HepG2 (cell line): ENCODE data around the gene JMJD1C. TPM values are rescaled to one million over a fixed set of nuclear protein-coding genes. Genes with fewer than 3 reads are reported as not detected.

Experiments used
- ATAC-seq: fragments of 200-7000 bp; cut with Tn5 transposase; 3 replicates; pipeline ENCODE4 v1.9.1; 2020; ENCODE audit warnings: mild to moderate bottlenecking, moderate library complexity
- BruUV-seq: library from RNA; stranded (reverse); fragments of 400-500 nt; replicated peaks from 2 replicates; lab custom pipeline; 2021; lab: Mats Ljungman, UMichigan
- CTCF ChIA-PET: fragments of 300-600 bp; formaldehyde crosslinking; extraction: SDS; loops from one replicate; lab custom pipeline; 2021; ENCODE audit warnings: low total read pairs, inconsistent platforms, low intra/inter-chr PET ratio; lab: Yijun Ruan, JAX
- POLR2A ChIA-PET: fragments of 350-600 bp; sonication (Branson Sonifier 250); formaldehyde crosslinking; loops from one replicate; lab custom pipeline; 2020; ENCODE audit warnings: antibody characterized with exemption, inconsistent platforms; lab: Yijun Ruan, JAX
- DNase-seq: peaks from one replicate; pipeline ENCODE4 v3.0.0-alpha.2; 2015; ENCODE audit warnings: low spot score
- FAIRE-seq: peaks from 3 replicates; lab custom pipeline; 2011; peaks lifted over from hg19 to GRCh38; lab: Jason Lieb, UNC
- H2AFZ ChIP-seq: one replicate; pipeline ENCODE4 v1.6.1; 2011; ENCODE audit warnings: low read length, inconsistent platforms
- H3K27ac ChIP-seq: fragments of 300-600 bp; 3 replicates; pipeline ENCODE4 v1.8.0; 2011; ENCODE audit warnings: mixed run types, mild to moderate bottlenecking, mixed read lengths, low read length, inconsistent platforms; ENCODE audit not compliant: insufficient read depth; ENCODE audit errors: extremely low read length
- H3K27me3 ChIP-seq, 2 experiments: fragments of 200-600 bp in 1 of 2; 2 replicates in 1 of 2; 3 replicates in 1 of 2; pipeline versions ENCODE4 v1.6.0 to v1.8.0; 2011; ENCODE audit warnings: low read length in 2 of 2, mild to moderate bottlenecking in 2 of 2, moderate library complexity in 2 of 2, inconsistent platforms in 1 of 2; ENCODE audit not compliant: insufficient read depth in 2 of 2, control insufficient read depth in 1 of 2
- H3K36me3 ChIP-seq, 2 experiments: fragments of 200-600 bp in 1 of 2; replicated peaks in 1 of 2; 2 replicates in 1 of 2; 3 replicates in 1 of 2; pipeline versions ENCODE4 v1.5.1 to v1.8.0; 2011; ENCODE audit warnings: low read length in 2 of 2, inconsistent platforms in 1 of 2; ENCODE audit not compliant: insufficient read depth in 2 of 2, control insufficient read depth in 1 of 2
- H3K4me1 ChIP-seq: 2 replicates; pipeline ENCODE4 v1.5.1; 2012; ENCODE audit warnings: low read length, inconsistent platforms; ENCODE audit not compliant: insufficient read depth
- H3K4me2 ChIP-seq: 2 replicates; pipeline ENCODE4 v1.6.0; 2011; ENCODE audit warnings: low read depth, low read length, inconsistent platforms
- H3K4me3 ChIP-seq, 3 experiments: fragments of 200-600 bp in 1 of 3; sonication (generic), shearing (Covaris generic) in 1 of 3; replicated peaks in 1 of 3; 2 replicates each; pipeline ENCODE4 v1.5.1; 2011 to 2016; ENCODE audit warnings: low read length in 3 of 3, inconsistent platforms in 2 of 3, low read depth in 2 of 3, mild to moderate bottlenecking in 2 of 3, control low read depth in 1 of 3, mixed read lengths in 1 of 3; ENCODE audit not compliant: insufficient read depth in 1 of 3
- H3K79me2 ChIP-seq: one replicate; pipeline ENCODE4 v1.6.1; 2011; ENCODE audit warnings: low read length, inconsistent platforms; ENCODE audit not compliant: insufficient read depth
- H3K9ac ChIP-seq: 2 replicates; pipeline ENCODE4 v1.6.0; 2011; ENCODE audit warnings: mild to moderate bottlenecking, low read depth, low read length, inconsistent platforms; ENCODE audit not compliant: insufficient read depth
- H3K9me3 ChIP-seq: 2 replicates; pipeline ENCODE4 v1.5.1; 2012; ENCODE audit warnings: mild to moderate bottlenecking, low read length
- H4K20me1 ChIP-seq: 2 replicates; pipeline ENCODE4 v1.6.0; 2011; ENCODE audit warnings: inconsistent platforms, mild to moderate bottlenecking, low read length, moderate library complexity; ENCODE audit not compliant: insufficient read depth
- ARID2 ChIP-seq: sonication (generic); formaldehyde crosslinking; IDR thresholded peaks from 2 replicates; pipeline ENCODE4 v1.8.1; 2022; ENCODE audit warnings: mild to moderate bottlenecking, missing genetic modification reagents, borderline replicate concordance
- GMEB1 ChIP-seq: sonication (generic); formaldehyde crosslinking; IDR thresholded peaks from 2 replicates; pipeline ENCODE4 v1.5.1; 2020; ENCODE audit warnings: missing genetic modification reagents, mild to moderate bottlenecking, borderline replicate concordance
- HDAC2 ChIP-seq: sonication (generic); formaldehyde crosslinking; IDR thresholded peaks from 2 replicates; pipeline ENCODE4 v1.4.0; 2020; ENCODE audit warnings: missing genetic modification reagents
- MYNN ChIP-seq: sonication (generic); formaldehyde crosslinking; IDR thresholded peaks from 2 replicates; pipeline ENCODE4 v1.4.0; 2020; ENCODE audit warnings: mild to moderate bottlenecking, low read depth, missing genetic modification reagents
- TEAD2 ChIP-seq: sonication (generic); formaldehyde crosslinking; IDR thresholded peaks from 2 replicates; pipeline ENCODE4 v1.9.0; 2021; ENCODE audit warnings: missing genetic modification reagents
- ZFP41 ChIP-seq: sonication (generic); formaldehyde crosslinking; IDR thresholded peaks from 2 replicates; pipeline ENCODE4 v1.4.0; 2020; ENCODE audit warnings: mild to moderate bottlenecking, missing genetic modification reagents, borderline replicate concordance
- ZNF713 ChIP-seq: sonication (generic); formaldehyde crosslinking; IDR thresholded peaks from 2 replicates; pipeline ENCODE4 v1.4.0; 2020; ENCODE audit warnings: mild to moderate bottlenecking, missing genetic modification reagents
- ZNF761 ChIP-seq: sonication (generic); formaldehyde crosslinking; conservative IDR thresholded peaks from 2 replicates; pipeline ENCODE4 v1.4.0; 2020; ENCODE audit warnings: mild to moderate bottlenecking, missing genetic modification reagents
- WGBS: methylation state at CpG from one replicate; pipeline ENCODE4 v1.1.6; 2017; ENCODE audit warnings: low lambda C conversion rate; 5-methylcytosine and 5-hydroxymethylcytosine counted together
- in situ Hi-C: cut with HindIII; loops from 2 replicates; pipeline ENCODE4 v1.10.0; 2017; ENCODE audit warnings: low pct_unique_long_range_greater_than_20kb; ENCODE audit not compliant: extremely low pct_ligation_motif_present
- intact Hi-C: fragments of 100-400 bp; cut with micrococcal nuclease; formaldehyde crosslinking; loops from one replicate; pipeline ENCODE4 v1.10.0; 2022; ENCODE audit not compliant: unreplicated experiment
- polyA plus RNA-seq, 8 experiments: library from polyadenylated mRNA; depleted of rRNA in 3 of 8; stranded (reverse) in 7 of 8; unstranded in 1 of 8; fragments of >200 nt; fragmentation: Illumina TruSeq in 4 of 8; extraction: Trizol in 4 of 8; gene quantifications; 2 replicates each; pipeline versions ENCODE4 v1.2.1 to v1.2.3, GENCODE V29; 2011 to 2016; ENCODE audit warnings: low read depth in 4 of 8, missing spikeins in 1 of 8, mixed read lengths in 1 of 8; ENCODE audit not compliant: insufficient read depth in 1 of 8
- total RNA-seq, 5 experiments: library from RNA; depleted of rRNA; stranded (reverse); fragments of >200 nt; fragmentation: Illumina TruSeq; extraction: Trizol; gene quantifications; 2 replicates each; pipeline ENCODE4 v1.2.3, GENCODE V29; 2016; ENCODE audit warnings: low read depth in 1 of 5
- TF ChIP-seq, protein P1 (sequence below): sonication (generic); formaldehyde crosslinking; IDR thresholded peaks from 2 replicates; pipeline ENCODE4 v1.5.1; 2020; ENCODE audit warnings: missing genetic modification reagents, mild to moderate bottlenecking, borderline replicate concordance

The JMJD1C gene
- total and polyA plus RNA-seq, 2 of the 13 experiments (the other 11 are each of a cell fraction or from before 2014, with no cell fraction given): 42.3 to 42.7 TPM

DNA sequence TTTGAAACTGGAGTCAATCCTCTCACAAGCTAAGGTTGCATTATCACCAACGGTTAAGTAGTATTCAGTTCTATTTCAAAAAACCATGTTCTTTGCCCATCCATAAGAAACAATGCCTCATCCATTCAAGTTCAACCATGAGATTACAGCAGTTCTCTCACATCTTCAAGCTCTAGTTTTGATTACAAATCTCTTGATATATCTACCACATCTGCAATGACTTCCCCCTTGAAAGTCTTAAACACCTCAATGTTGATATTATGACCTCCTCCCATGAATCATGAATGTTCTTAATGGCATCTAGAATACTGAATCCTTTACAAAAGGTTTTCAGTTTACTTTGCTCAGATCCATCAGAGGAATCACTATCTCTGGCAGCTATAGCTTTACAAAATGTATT lies 81.8 kb downstream of the JMJD1C start:
- in situ Hi-C loops (no loop called here), intact Hi-C loops (no loop called here)
- no peak overlapping the region for H3K27ac ChIP-seq
- ChIA-PET POLR2A (no interaction called here), CTCF (no interaction called here)
- ATAC-seq (no peak), FAIRE-seq (no peak), DNase-seq (no peak)
- H3K36me3 ChIP-seq: peaks cover 0 to 5% of the 10 kb centered on the region in 2 experiments; a peak in 1 of 5 replicates
- BruUV-seq: no TSS peak
- no peaks in the 10 kb centered on the region for H3K27me3 ChIP-seq
- H3K9ac ChIP-seq: no peak overlapping the region
- no peak overlapping the region for H3K4me3 ChIP-seq
- H3K79me2 ChIP-seq: peaks cover 73% of the 10 kb centered on the region
- H2AFZ ChIP-seq: no peak overlapping the region
- no peaks in the 10 kb centered on the region for H3K9me3 ChIP-seq
- no peak overlapping the region for H3K4me2 ChIP-seq
- H3K4me1 ChIP-seq: no peaks in the 10 kb centered on the region
- no peak for TF ChIP-seq ARID2
- no peak for TF ChIP-seq ZNF713 (CRISPR knock-in tag)
- no peak for TF ChIP-seq TEAD2 (CRISPR knock-in tag)
- TF ChIP-seq HDAC2 (CRISPR knock-in tag): no peak
- no peak for TF ChIP-seq MYNN (CRISPR knock-in tag)
- TF ChIP-seq ZFP41: no peak
- TF ChIP-seq, protein P1, sequence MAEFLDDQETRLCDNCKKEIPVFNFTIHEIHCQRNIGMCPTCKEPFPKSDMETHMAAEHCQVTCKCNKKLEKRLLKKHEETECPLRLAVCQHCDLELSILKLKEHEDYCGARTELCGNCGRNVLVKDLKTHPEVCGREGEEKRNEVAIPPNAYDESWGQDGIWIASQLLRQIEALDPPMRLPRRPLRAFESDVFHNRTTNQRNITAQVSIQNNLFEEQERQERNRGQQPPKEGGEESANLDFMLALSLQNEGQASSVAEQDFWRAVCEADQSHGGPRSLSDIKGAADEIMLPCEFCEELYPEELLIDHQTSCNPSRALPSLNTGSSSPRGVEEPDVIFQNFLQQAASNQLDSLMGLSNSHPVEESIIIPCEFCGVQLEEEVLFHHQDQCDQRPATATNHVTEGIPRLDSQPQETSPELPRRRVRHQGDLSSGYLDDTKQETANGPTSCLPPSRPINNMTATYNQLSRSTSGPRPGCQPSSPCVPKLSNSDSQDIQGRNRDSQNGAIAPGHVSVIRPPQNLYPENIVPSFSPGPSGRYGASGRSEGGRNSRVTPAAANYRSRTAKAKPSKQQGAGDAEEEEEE (CRISPR knock-in tag): no peak
- TF ChIP-seq GMEB1 (CRISPR knock-in tag): no peak
- TF ChIP-seq ZNF761 (CRISPR knock-in tag): no peak
- peaks cover 9% of the 10 kb centered on the region; the same call in 1 of the 2 replicates for H4K20me1 ChIP-seq
- WGBS: 100% methylated on average over 1 of the region's 1 CpG
